ENCODE results near the gene WWOX. TPM values are rescaled to one million over a fixed set of nuclear protein-coding genes. Genes with fewer than 3 reads are reported as not detected.

The WWOX gene
- total and polyA plus RNA-seq, 2 donors (not counting 3 experiments of a cell fraction or from before 2014, with no cell fraction given): 6.2 to 12.5 TPM

- dilution Hi-C loops (cut with MboI; ENCODE audit: extremely low pct_ligation_motif_present, low sequenced_read_pairs): no loop called here
- BruUV-seq (replicated peaks): no TSS peak
- Histone ChIP-seq H4K20me1 (replicated peaks; ENCODE audit: control insufficient read depth, extremely low read depth, insufficient read depth, low read length) (no peaks in the 10 kb centered on the region), H3K27me3 (ENCODE audit: control insufficient read depth in 2 of 2, insufficient read depth in 2 of 2, low read length in 2 of 2) (no peaks in the 10 kb centered on the region), H3K4me3 (replicated peaks in 1 of 3; ENCODE audit: insufficient read depth in 1 of 3, low read depth in 1 of 3, low read length in 3 of 3) (no peak overlapping the region), H3K4me1 (ENCODE audit: control insufficient read depth, extremely low read depth, insufficient read depth, low read length) (peaks cover 9% of the 10 kb centered on the region), H3K9me3 (replicated peaks; ENCODE audit: control insufficient read depth, insufficient read depth, low read length) (no peaks in the 10 kb centered on the region), H3K36me3 (ENCODE audit: control insufficient read depth in 2 of 2, extremely low read depth in 1 of 2, insufficient read depth in 2 of 2, low read length in 2 of 2) (no peaks in the 10 kb centered on the region), H3K4me2 (ENCODE audit: insufficient read depth, low read length) (no peak overlapping the region), H3K9ac (replicated peaks; ENCODE audit: extremely low read depth, insufficient read depth, low read length) (no peak overlapping the region), H3K79me2 (ENCODE audit: control insufficient read depth, insufficient read depth, low read length) (no peaks in the 10 kb centered on the region), H3K27ac (ENCODE audit: insufficient read depth, low read depth, low read length) (no peak overlapping the region), H2AFZ (ENCODE audit: low read depth, low read length) (no peak overlapping the region), H3K9me1 (replicated peaks; ENCODE audit: control insufficient read depth, extremely low read depth, insufficient read depth, low read length) (no peaks in the 10 kb centered on the region)
- no peak for TF ChIP-seq CTCF (IDR thresholded peaks at IDR 0.05; ENCODE audit: extremely low read depth in 1 of 2, insufficient read depth in 1 of 2, low read depth in 1 of 2, low read length in 2 of 2)
- TF ChIP-seq EZH2 (IDR thresholded peaks at IDR 0.05; ENCODE audit: borderline replicate concordance, low read depth, low read length, severe bottlenecking): no peak
- no peak for TF ChIP-seq GATA2 (IDR thresholded peaks at IDR 0.05; ENCODE audit: insufficient read depth, insufficient read length, low read depth, low read length)
- no peak for TF ChIP-seq JUN (IDR thresholded peaks at IDR 0.05; ENCODE audit: borderline replicate concordance, insufficient read depth, insufficient read length, low read depth)
- TF ChIP-seq POLR2AphosphoS5 (IDR thresholded peaks at IDR 0.05; ENCODE audit: insufficient read depth, low read depth, low read length): no peak
- no peak for TF ChIP-seq MYC (IDR thresholded peaks at IDR 0.05; ENCODE audit: low read depth, low read length)
- TF ChIP-seq FOS (IDR thresholded peaks at IDR 0.05; ENCODE audit: borderline replicate concordance, insufficient read depth, low read length): no peak
- TF ChIP-seq POLR2A (IDR thresholded peaks at IDR 0.05; ENCODE audit: low read depth, low read length): no peak
- no peak for TF ChIP-seq MAX (IDR thresholded peaks at IDR 0.05; ENCODE audit: insufficient read depth, insufficient read length)
- CTCF ChIA-PET: interaction anchor here (1.1 kb wide), 1 partner anchor 10 kb away, joined by 3 read pairs; no protein-coding TSS in a partner anchor
- FAIRE-seq: peak; percentile 40
- peak; percentile 14 for DNase-seq (ENCODE audit: low read depth, low spot score)
- POLR2A ChIA-PET: no interaction called here
- intact Hi-C loops (cut with micrococcal nuclease): no loop called here
These were observed 38.5 kb downstream of the WWOX start for GRCh38 chr16:78137782-78138616.
